Body of pancreas (tissue), 4 donors: ENCODE measurements around the gene RNF17.

ENCODE experiments used
- CTCF ChIP-seq, 7 experiments: fragments of 450-650 bp in 4 of 7; fragments of 200-600 bp in 3 of 7; sonication (generic) in 3 of 7; IDR thresholded peaks; one replicate each; pipeline ENCODE4 v1.5.1; 2016 to 2019; ENCODE audit warnings: antibody characterized with exemption in 7 of 7
- POLR2A ChIP-seq, 3 donors: fragments of 450-650 bp; IDR thresholded peaks; one replicate each; pipeline ENCODE4 v1.6.1; 2016; ENCODE audit warnings: antibody characterized with exemption in 3 of 3, mild to moderate bottlenecking in 2 of 3

- TF ChIP-seq CTCF (IDR thresholded peaks at IDR 0.05) (no peak), POLR2A (IDR thresholded peaks at IDR 0.05) (no peak)
Measured at GRCh38 chr13:24851546-24851945, 87.6 kb downstream of the RNF17 start.
